ENCODE measurements around the gene FANCM.

GRCh38 chr14:45246151-45246550 lies 110.4 kb downstream of the FANCM start:
- TF ChIP-seq PRDM10 (tag by site-specific recombination; IDR thresholded peaks at IDR 0.05): no peak
- no peak for TF ChIP-seq CTCF (tag by site-specific recombination; IDR thresholded peaks at IDR 0.05)
- no peak for TF ChIP-seq ZNF239 (tag by site-specific recombination; IDR thresholded peaks at IDR 0.05)
- TF ChIP-seq KLF16 (tag by site-specific recombination; IDR thresholded peaks at IDR 0.05): no peak
- no peak for TF ChIP-seq KLF1 (tag by site-specific recombination; IDR thresholded peaks at IDR 0.05)
- no peak for TF ChIP-seq ZNF362 (tag by site-specific recombination; IDR thresholded peaks at IDR 0.05)
- no peak for TF ChIP-seq ZNF157 (tag by site-specific recombination; IDR thresholded peaks at IDR 0.05)

Measured in HEK293 (cell line).